GM21717 (cell line): ENCODE results near the gene AMTN.
"Not testable (repeated sequence)": the region's sequence is repeated elsewhere in the genome, so short reads cannot be mapped to it uniquely, and the experiment has no call there.

Experiments
- ATAC-seq: cut with Tn5 transposase; IDR thresholded peaks from one replicate; pipeline ENCODE4 v1.9.1; 2021; ENCODE audit warnings: mild to moderate bottlenecking, moderate library complexity; ENCODE audit not compliant: unreplicated experiment

The AMTN gene

GRCh38 chr4:70518269-70518668 is at the start of gene AMTN:
TSS of gene AMTN (plus strand) at chr4:70518569. CDS start at chr4:70518778, 209 bp downstream.
- ATAC-seq, result no peak

GRCh38 chr4:70471897-70472296 is 46.5 kb upstream of the AMTN start, which contains the start of gene MUC7:
TSS of gene MUC7 (plus strand) at chr4:70472197. CDS start at chr4:70474022, 1,825 bp downstream.
- no peak for ATAC-seq

GRCh38 chr4:70473679-70474078 is 44.7 kb upstream of the AMTN start:
- ATAC-seq, result no peak

GRCh38 chr4:70488748-70489147 is 29.6 kb upstream of the AMTN start:
- no peak for ATAC-seq

GRCh38 chr4:70496231-70496630 is 22.1 kb upstream of the AMTN start:
- no peak for ATAC-seq

GRCh38 chr4:70501838-70502237 is 16.5 kb upstream of the AMTN start:
- ATAC-seq, result not testable (repeated sequence)

GRCh38 chr4:70504733-70505132 is 13.6 kb upstream of the AMTN start:
- ATAC-seq, result no peak

GRCh38 chr4:70505151-70505748 is 13.1 kb upstream of the AMTN start:
- ATAC-seq, result peak; percentile 95

- ATAC-seq, result no peak
Observed at GRCh38 chr4:70508801-70509200, 9.6 kb upstream of the AMTN start.

- no peak for ATAC-seq
Observed at GRCh38 chr4:70511365-70511764, 7.0 kb upstream of the AMTN start.

GRCh38 chr4:70515367-70516250 is 2.8 kb upstream of the AMTN start:
- ATAC-seq, result no peak

GRCh38 chr4:70518716-70519115 is 347 bp downstream of the AMTN start:
- no peak for ATAC-seq

GRCh38 chr4:70522626-70523025 is 4.3 kb downstream of the AMTN start:
- no peak for ATAC-seq

GRCh38 chr4:70530997-70531396 is 12.6 kb downstream of the AMTN start:
- no peak for ATAC-seq

GRCh38 chr4:70531981-70532380 is 13.6 kb downstream of the AMTN start:
- peak; percentile 89 for ATAC-seq

GRCh38 chr4:70533211-70533610 is 14.8 kb downstream of the AMTN start:
- ATAC-seq, result no peak

GRCh38 chr4:70533791-70534190 is 15.4 kb downstream of the AMTN start:
- no peak for ATAC-seq

GRCh38 chr4:70534886-70535285 is 16.5 kb downstream of the AMTN start:
- ATAC-seq, result not testable (repeated sequence)

GRCh38 chr4:70538869-70539268 is 20.5 kb downstream of the AMTN start:
- ATAC-seq, result no peak

GRCh38 chr4:70544279-70544868 is 26.0 kb downstream of the AMTN start:
- no peak for ATAC-seq

- ATAC-seq, result no peak
Observed at GRCh38 chr4:70556856-70557255, 38.5 kb downstream of the AMTN start.
